ENCODE results near the gene TENT5C. TPM values are rescaled to one million over a fixed set of nuclear protein-coding genes. Genes with fewer than 3 reads are reported as not detected.

The TENT5C gene
- total and polyA plus RNA-seq, 10 of the 15 experiments (the other 5 are each of a cell fraction or from before 2014, with no cell fraction given), result 0.19 to 2.4 (median 0.78) TPM

- 0 out of 4 replicates have a peak, but pooled peaks of 1 of the 2 experiments have one; percentile 75 for TF ChIP-seq CEBPB (IDR thresholded peaks at IDR 0.05; ENCODE audit: borderline replicate concordance in 1 of 2, low read depth in 2 of 2, low read length in 2 of 2)
- no peak for TF ChIP-seq KDM1A (IDR thresholded peaks at IDR 0.05; ENCODE audit: borderline replicate concordance)
- TF ChIP-seq SPI1 (IDR thresholded peaks at IDR 0.05; ENCODE audit: borderline replicate concordance, insufficient read depth, low read depth, low read length), result peak; percentile 76
- TF ChIP-seq EP300 (IDR thresholded peaks at IDR 0.05; ENCODE audit: borderline replicate concordance in 1 of 2, control insufficient read depth in 1 of 2, low read depth in 2 of 2, low read length in 2 of 2), result peak; percentile 85 to 98; a peak in 3 of 4 replicates
- peak; percentile 79 for TF ChIP-seq ZNF384 (IDR thresholded peaks at IDR 0.05; ENCODE audit: borderline replicate concordance, low read depth, low read length)
- 0 out of 2 replicates have a peak, but pooled peaks have one; percentile 25 for TF ChIP-seq NBN (IDR thresholded peaks at IDR 0.05)
- peak; percentile 69; the same call in 1 of the 2 replicates for TF ChIP-seq NR2F1 (conservative IDR thresholded peaks at IDR 0.05)
- no peak for TF ChIP-seq ESRRA (IDR thresholded peaks at IDR 0.05; ENCODE audit: low read length)
Measured at GRCh38 chr1:117654493-117655219, 48.8 kb downstream of the TENT5C start (continued).

- intact Hi-C loops (cut with micrococcal nuclease; ENCODE audit: unreplicated experiment) (loop anchor here (2.0 to 5.0 kb wide), 2 partner anchors 48 to 288 kb away; partner anchors contain the start of genes MAN1A2 and TENT5C), in situ Hi-C loops (cut with MboI) (loop anchor here (25.0 kb wide), 1 partner anchor 1093 kb away; the partner anchor contains the start of gene CD58)
- H3K9ac ChIP-seq (ENCODE audit: control insufficient read depth, insufficient read depth, low read length), result no peak overlapping the region
- TF ChIP-seq RELB (IDR thresholded peaks at IDR 0.05; ENCODE audit: low read depth), result no peak
- 0 out of 2 replicates have a peak, but pooled peaks have one; percentile 2 for TF ChIP-seq CHD4 (IDR thresholded peaks at IDR 0.05)
- H3K79me2 ChIP-seq (ENCODE audit: control insufficient read depth, insufficient read depth, low read length), result no peaks in the 10 kb centered on the region
- peaks cover 69% of the 10 kb centered on the region for H3K4me1 ChIP-seq (ENCODE audit: control insufficient read depth, insufficient read depth, low read length)
- peak overlapping the region; percentile 50 for H3K4me2 ChIP-seq (ENCODE audit: control insufficient read depth, insufficient read depth)
- H2AFZ ChIP-seq (ENCODE audit: control insufficient read depth, low read depth, low read length), result no peak overlapping the region
- no peaks in the 10 kb centered on the region for H3K36me3 ChIP-seq (ENCODE audit: control insufficient read depth in 2 of 2, insufficient read depth in 2 of 2, low read length in 1 of 2)
- POLR2A ChIA-PET, result interaction anchor here (2.5 kb wide), 1 partner anchor 9 kb away, joined by 13 read pairs; no protein-coding TSS in a partner anchor
- no TSS peak for BruUV-seq (replicated peaks)
- SMC1A ChIA-PET (ENCODE audit: uncharacterized antibody, unreplicated experiment), result interaction anchor here (0.9 to 2.2 kb wide), 4 partner anchors 8 to 122 kb away, joined by 3 to 6 read pairs (median 4); no protein-coding TSS in a partner anchor
- H3K4me3 ChIP-seq, result peak overlapping the region; percentile 35; the same call in 1 of the 2 replicates
- H4K20me1 ChIP-seq (ENCODE audit: control insufficient read depth, insufficient read depth), result no peaks in the 10 kb centered on the region
- CTCF ChIA-PET, result interaction anchor here (0.6 to 1.6 kb wide), 3 partner anchors 10 to 120 kb away, joined by 3 to 5 read pairs (median 4); no protein-coding TSS in a partner anchor
- no peak for FAIRE-seq
- peaks cover 2% of the 10 kb centered on the region; the same call in 1 of the 3 replicates for H3K9me3 ChIP-seq (replicated peaks; ENCODE audit: control insufficient read depth, insufficient read depth, low read length)
- peaks cover 0 to 3% of the 10 kb centered on the region in 2 experiments; a peak in 1 of 4 replicates for H3K27me3 ChIP-seq (replicated peaks in 1 of 2; ENCODE audit: control insufficient read depth in 2 of 2, insufficient read depth in 2 of 2, low read length in 1 of 2)
- no peak for ATAC-seq
- no peak for DNase-seq (ENCODE audit: low read depth, low spot score)
- RAD21 ChIA-PET (ENCODE audit: unreplicated experiment), result interaction anchor here (1.4 to 2.4 kb wide), 3 partner anchors 9 to 120 kb away, joined by 3 to 5 read pairs (median 5); no protein-coding TSS in a partner anchor
- 79% methylated on average over 12 of the region's 12 CpGs for WGBS (ENCODE audit: insufficient coverage, insufficient replicate concordance, low lambda C conversion rate, missing lambda C conversion rate)
- peak overlapping the region; percentile 71; the same call in 1 of the 2 replicates for H3K27ac ChIP-seq (ENCODE audit: control insufficient read depth, insufficient read depth)
Measured at GRCh38 chr1:117655220-117655577, 49.4 kb downstream of the TENT5C start.

All from GM12878 (cell line).